LHCN-M2 (cell line): ENCODE data around the gene GIMAP6. TPM values are rescaled to one million over a fixed set of nuclear protein-coding genes. Genes with fewer than 3 reads are reported as not detected.
"Not testable (repeated sequence)": the region's sequence is repeated elsewhere in the genome, so short reads cannot be mapped to it uniquely, and the experiment has no call there.

ENCODE experiments used
- DNase-seq: peaks from one replicate; pipeline ENCODE4 v3.0.0-alpha.2; 2012; ENCODE audit warnings: low read depth
- polyA plus RNA-seq: library from polyadenylated mRNA; unstranded; fragments of >200 nt; gene quantifications from one replicate; pipeline ENCODE4 v1.2.1, GENCODE V29; 2012; ENCODE audit warnings: missing spikeins
- total RNA-seq: library from RNA; depleted of rRNA; stranded (reverse); fragments of >200 nt; gene quantifications from 2 replicates; pipeline ENCODE4 v1.2.3, GENCODE V29; 2014; rRNA removed

The GIMAP6 gene
- not detected in 2 replicates for total RNA-seq
- not detected for polyA plus RNA-seq

GRCh38 chr7:150631866-150632864, at the start of gene GIMAP6:
GIMAP6 (minus strand) TSS chr7:150632385; CDS start chr7:150630142, 2,243 bp downstream.
- DNase-seq: no peak

GRCh38 chr7:150680364-150680763, 48.2 kb upstream of the GIMAP6 start:
- DNase-seq: not testable (repeated sequence)

- not testable (repeated sequence) for DNase-seq
Measured at GRCh38 chr7:150678601-150679000, 46.4 kb upstream of the GIMAP6 start.

- DNase-seq: peak; percentile 11
Measured at GRCh38 chr7:150676854-150677253, 44.7 kb upstream of the GIMAP6 start.

- not testable (repeated sequence) for DNase-seq
Measured at GRCh38 chr7:150676276-150676675, 44.1 kb upstream of the GIMAP6 start.

- no peak for DNase-seq
Measured at GRCh38 chr7:150675714-150676113, 43.5 kb upstream of the GIMAP6 start.

- DNase-seq: not testable (repeated sequence)
Measured at GRCh38 chr7:150671798-150672585, 39.8 kb upstream of the GIMAP6 start.

GRCh38 chr7:150668977-150669376, 36.8 kb upstream of the GIMAP6 start:
- no peak for DNase-seq

- no peak for DNase-seq
Measured at GRCh38 chr7:150668472-150668911, 36.3 kb upstream of the GIMAP6 start.

GRCh38 chr7:150666412-150666811, 34.2 kb upstream of the GIMAP6 start:
- DNase-seq: no peak

GRCh38 chr7:150665896-150666295, 33.7 kb upstream of the GIMAP6 start:
- DNase-seq: no peak

GRCh38 chr7:150665089-150665748, 33.0 kb upstream of the GIMAP6 start:
- DNase-seq: no peak

- no peak for DNase-seq
Measured at GRCh38 chr7:150663802-150664494, 31.8 kb upstream of the GIMAP6 start.

- not testable (repeated sequence) for DNase-seq
Measured at GRCh38 chr7:150662821-150663220, 30.6 kb upstream of the GIMAP6 start.

GRCh38 chr7:150660939-150661613, 28.9 kb upstream of the GIMAP6 start:
- DNase-seq: no peak

- no peak for DNase-seq
Measured at GRCh38 chr7:150657526-150657925, 25.3 kb upstream of the GIMAP6 start.

- no peak for DNase-seq
Measured at GRCh38 chr7:150656047-150656446, 23.9 kb upstream of the GIMAP6 start.

GRCh38 chr7:150654692-150655091, 22.5 kb upstream of the GIMAP6 start:
- DNase-seq: no peak

GRCh38 chr7:150649080-150649385, 16.8 kb upstream of the GIMAP6 start:
- DNase-seq: no peak

GRCh38 chr7:150648353-150649079, 16.3 kb upstream of the GIMAP6 start:
- DNase-seq: no peak
